Left renal pelvis (tissue), 4 donors: Measurements from ENCODE around the gene GAREM2. TPM values are rescaled to one million over a fixed set of nuclear protein-coding genes. Genes with fewer than 3 reads are reported as not detected.

ENCODE experiments used
- DNase-seq, 4 donors: peaks; one replicate each; pipeline ENCODE4 v3.0.0-alpha.2; 2013; ENCODE audit warnings: low read depth in 4 of 4, low spot score in 3 of 4
- polyA plus RNA-seq, 4 donors: library from polyadenylated mRNA; unstranded; fragments of 120-200 nt; gene quantifications; one replicate each; pipeline ENCODE4 v1.2.1, GENCODE V29; 2013; ENCODE audit not compliant: insufficient read length in 4 of 4

The GAREM2 gene
- polyA plus RNA-seq, 4 donors = 6.0 to 8.7 (median 6.6) TPM

DNA sequence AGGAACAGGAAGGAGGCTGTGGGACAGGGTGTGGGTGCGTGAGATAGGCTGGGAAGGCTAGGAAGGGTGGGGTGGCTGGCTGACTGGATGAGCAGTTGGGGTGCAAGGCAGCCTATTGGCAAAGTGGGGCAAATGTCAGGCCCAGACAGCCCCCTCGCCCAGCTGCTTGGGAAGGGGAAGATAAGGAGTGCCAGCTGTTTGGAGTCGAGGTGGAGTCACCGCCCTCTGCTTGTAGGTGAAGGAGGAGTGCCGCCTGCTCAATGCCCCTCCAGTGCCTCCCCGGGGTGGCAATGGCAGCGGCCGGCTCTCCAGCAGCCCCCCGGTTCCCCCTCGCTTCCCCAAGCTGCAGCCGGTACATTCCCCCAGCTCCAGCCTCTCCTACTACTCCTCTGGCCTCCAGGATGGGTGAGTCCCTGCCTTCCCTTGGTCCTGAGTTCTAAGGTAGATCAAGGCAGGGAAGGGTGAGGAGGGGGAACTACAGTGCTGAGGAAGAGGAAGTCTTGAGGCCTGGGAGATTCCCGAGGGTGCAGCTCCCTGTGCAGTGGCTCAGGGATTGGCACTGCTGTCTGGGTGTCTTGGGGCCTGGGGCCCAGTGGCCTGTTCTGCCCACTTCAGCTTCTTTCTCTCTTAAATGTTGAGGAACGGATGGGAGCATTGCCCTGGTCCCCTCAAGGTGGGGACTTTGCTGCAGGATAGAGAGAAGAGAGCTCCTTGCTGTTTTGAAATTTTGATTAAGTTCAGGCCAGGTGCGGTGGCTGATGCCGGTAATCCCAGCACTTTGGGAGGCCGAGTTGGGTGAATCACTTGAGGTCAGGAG, 13.3 kb downstream of the GAREM2 start:
- no peak for DNase-seq

DNA sequence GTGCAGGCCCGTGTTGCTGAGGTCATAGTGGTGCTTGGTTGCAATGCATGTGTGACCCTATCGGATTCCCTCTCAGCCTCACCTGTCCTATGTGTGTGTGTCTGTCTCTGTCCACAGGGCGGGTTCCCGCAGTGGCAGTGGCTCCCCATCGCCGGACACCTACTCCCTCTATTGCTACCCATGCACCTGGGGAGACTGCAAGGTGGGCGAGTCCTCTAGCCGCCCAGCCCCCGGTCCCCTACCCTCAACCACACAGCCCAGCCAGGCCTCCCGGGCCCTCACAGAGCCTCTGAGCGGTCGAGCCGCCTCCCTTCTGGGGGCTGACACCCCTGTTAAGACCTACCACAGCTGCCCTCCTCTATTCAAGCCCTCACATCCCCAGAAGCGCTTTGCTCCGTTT, 14.2 kb downstream of the GAREM2 start:
- DNase-seq = no peak

DNA sequence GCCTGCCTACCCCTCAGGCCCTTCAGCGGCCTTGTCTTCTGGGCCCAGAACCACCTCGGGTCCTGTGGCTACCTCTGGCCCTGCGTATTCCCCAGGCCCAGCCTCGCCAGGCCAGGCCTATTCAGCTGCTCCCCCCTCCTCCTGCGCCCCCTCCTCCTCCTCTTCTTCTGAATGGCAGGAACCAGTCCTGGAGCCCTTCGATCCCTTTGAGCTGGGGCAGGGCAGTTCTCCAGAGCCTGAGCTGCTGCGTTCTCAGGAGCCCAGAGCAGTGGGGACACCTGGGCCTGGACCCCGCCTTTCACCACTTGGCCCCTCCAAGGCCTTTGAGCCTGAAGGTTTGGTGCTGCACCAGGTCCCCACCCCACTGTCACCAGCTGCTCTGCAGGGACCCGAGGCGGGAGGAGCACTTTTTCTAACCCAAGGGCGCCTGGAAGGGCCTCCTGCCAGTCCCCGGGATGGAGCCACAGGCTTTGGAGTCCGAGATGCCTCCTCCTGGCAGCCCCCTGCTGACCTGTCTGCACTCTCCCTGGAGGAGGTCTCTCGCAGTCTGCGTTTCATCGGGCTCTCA, 14.7 kb downstream of the GAREM2 start:
- no peak for DNase-seq

DNA sequence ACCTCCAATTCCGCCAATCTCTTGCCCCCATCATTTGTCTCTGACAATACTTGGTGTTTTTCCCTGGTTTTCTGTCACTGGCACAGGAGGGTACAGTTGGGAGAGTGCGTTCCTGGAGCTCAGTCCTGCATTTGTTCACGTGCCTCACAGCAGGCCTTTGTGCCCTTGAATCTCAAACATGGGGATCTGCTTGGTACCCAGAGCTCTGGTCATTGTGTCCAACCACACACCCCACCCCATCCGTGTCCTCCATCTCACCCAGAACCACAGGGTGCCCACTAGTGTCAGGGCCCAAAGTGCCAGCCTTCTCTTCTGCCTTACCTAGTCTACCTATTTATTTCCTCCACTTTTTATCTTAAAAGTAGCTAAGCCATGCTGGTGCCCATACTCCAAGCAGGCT, 16.2 kb downstream of the GAREM2 start:
- no peak for DNase-seq

DNA sequence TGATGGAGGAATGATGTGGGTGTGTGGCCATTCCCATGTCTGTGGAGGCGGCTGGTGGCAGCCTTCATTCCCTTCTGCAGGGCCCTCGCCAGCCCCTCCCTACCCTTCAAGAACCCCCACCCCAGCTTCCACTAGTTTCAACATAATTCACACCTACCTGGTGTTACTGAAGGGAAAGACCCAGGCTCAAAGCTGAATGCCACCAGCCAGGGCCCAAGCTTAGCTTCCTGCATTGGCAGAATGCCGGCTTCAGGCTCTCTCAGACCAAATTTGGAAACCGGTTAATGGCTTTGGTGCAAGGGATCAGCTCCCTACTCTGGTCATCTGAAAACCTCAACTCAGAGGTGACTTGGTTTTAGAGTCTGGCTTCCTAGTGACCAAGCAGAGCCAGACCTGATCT, 16.9 kb downstream of the GAREM2 start:
- no peak for DNase-seq

DNA sequence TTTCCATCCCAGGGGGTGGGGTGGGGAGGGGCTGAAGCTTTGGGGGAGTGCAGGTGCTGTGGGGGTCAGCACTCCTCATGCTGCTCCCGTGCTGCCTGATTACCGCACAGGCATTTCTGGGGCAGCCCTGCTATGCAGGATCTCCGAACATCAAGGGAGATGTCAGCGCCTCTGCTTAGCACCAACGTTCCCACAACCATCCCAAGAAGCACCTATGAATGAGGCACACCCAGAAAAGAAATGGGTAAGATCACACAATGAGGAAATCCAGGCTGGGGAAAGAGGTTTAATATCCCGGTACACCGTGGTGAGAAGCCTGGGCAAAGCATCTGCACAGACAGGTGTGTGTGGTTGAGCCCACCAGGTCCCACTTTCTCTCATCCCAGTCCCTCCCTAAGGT, 17.5 kb downstream of the GAREM2 start:
- no peak for DNase-seq

DNA sequence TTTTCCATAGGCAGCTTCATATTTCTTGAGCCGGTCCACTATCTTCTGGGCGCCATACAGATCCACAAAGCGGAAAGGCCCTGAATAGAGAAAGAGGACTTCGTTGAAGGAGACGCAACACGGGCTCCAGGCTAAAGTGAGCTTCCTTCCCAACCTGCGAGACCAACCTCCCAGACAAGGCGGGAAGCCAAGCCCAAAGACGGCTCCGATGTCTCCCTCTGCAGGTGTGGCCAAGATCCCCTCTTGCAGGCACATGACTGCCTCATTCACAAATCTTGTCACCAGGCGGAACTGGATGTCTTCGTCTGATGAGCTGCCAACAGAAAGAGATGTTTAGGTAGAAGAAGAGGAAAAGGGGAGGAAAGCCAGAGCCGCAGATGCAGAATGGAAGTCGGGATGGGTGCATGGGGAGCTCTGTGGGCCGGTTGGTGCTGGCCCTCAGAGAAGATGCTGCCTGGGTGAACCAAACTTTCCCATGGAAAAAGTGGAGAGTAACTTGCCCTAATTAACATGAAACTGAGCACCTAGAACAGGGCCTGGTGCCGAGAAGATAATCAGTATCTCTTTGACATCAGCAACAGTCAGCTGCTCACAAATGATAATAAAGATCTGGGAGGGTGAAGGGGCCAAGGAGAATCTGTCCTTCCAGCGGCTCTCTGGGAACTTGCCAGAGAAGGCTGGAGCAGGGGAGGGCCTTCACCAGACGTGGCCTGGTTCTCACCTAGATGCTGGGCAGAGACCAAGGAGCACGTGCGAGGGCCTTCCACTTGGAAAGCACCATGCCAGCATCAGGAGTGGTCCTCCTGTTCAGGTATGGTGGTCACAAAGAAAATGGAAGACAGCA, 18.6 kb downstream of the GAREM2 start:
- DNase-seq = no peak

DNA sequence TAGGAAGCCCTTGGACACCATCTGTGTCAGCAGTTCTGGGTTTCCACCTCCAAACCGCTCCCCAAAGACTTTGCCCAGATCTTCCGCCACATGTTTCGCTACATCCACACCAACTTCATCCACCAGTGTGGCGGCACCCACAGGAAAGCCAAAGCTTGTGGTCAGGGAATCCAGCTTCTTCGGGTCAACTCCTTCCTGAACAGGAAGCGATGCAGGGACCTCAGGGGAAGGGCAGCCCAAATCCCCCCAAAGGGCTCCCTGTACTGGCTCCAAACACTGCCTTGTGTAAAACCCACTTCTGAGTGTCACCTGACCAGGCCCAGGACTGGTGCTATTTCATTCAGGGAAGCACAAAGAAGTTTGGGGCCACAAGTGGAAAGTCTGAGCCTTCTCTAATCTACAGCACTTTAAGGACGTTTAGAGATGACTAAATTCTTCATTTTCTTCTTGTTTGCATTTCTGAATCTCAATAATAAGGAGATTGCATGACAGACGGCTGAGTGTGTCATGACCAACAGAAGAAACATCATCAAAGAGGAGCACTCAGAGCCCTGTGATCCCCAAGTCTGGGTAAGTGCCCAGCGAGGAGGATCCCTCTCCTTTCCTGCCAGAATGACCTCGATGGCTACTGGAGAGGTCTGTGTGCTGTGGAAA, 20.8 kb downstream of the GAREM2 start:
- no peak for DNase-seq

DNA sequence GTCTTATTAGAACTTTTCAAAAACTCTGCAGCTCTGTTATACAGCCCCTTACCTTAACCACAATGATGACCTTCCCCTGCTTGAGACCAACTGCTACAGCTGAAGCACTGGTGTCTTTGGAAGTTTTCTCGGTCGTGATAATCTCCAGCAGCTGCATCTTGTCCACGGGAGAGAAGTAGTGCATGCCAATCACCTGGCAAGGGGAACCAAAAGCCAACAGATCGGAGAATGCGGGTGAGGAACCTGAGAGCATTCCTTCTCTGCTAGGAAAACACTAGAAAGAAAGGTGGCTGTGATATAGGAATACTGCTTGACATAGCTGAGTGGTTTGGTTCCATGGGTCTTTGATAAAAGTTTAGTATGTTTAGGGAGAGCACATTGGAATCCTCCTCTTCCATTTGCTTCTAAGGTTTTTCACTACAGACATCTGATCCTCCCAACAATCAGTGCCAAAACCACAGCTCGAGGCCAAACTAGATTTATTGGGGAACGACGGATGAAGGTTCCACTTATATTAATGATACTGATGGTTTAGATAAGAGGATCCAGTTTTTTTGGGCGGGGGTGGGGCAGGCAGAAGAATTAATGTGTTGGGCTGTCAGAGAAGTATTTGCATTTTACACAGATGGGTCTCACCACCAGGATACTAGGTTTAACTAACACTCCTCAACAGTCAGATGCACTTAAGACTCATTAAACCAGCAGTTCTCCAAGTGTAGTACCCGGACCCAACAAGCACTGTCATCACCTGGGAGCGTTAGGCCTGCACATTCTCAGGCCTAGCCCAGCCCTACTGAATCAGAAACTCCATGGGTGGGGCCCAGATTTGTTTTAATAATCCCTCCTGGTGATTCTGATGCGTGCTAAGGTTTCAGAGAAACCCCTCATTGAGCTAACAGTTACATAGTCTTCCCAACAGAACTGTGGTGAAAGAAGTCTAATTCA, 22.4 kb downstream of the GAREM2 start:
- no peak for DNase-seq

DNA sequence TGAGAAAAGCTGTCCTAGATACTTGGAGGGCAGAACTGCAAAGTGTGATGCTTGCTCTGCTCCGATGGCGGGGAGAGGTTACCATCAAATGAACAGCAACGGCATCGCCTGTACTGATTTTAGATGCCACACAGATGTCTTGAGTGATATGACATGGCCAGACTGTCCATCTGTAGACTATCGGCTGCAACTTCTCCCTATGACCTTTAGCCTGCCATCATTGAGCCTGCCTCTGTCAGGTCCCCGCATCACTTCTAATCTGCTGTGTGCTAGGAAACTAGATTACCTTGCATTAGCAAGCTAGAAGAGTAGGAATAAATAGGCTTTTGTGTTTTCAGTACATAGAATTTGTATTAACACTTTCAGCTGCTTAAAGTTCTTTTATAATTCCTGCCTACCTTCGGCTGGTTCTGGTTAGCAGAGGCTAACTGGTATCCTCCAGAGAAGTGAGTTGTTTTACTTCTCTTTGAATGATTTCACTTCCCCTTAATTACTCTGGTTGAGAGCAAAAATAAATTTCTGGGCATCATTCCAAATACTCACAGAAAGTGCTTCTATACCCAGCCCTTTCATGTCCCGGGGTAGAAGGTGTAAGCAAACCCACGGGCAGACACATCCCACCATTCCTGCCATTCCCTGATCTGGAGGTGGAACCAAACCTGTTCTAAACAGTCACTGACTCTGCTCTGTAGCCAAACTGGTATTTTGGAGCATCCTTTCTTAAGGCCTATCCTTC, 24.0 kb downstream of the GAREM2 start:
- DNase-seq = no peak

DNA sequence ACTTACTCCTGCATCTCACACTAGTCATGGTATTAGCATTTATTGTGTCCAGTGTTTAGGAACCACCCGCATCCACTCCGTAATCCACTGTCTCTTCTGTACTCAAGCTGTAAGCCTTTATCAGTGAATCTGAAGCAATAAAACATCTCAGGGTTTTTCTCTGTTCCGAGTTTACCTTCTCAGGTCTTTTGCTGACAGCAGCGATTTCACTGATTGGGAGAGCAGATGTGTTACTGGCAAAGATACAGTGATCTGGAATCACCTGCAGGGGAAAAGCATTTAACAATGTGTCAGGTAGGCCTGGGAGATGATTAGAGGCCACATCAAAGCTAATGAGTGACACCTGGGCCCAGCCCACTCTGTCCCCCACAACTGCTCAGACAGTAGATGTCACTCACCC, 24.6 kb downstream of the GAREM2 start:
- DNase-seq = no peak

DNA sequence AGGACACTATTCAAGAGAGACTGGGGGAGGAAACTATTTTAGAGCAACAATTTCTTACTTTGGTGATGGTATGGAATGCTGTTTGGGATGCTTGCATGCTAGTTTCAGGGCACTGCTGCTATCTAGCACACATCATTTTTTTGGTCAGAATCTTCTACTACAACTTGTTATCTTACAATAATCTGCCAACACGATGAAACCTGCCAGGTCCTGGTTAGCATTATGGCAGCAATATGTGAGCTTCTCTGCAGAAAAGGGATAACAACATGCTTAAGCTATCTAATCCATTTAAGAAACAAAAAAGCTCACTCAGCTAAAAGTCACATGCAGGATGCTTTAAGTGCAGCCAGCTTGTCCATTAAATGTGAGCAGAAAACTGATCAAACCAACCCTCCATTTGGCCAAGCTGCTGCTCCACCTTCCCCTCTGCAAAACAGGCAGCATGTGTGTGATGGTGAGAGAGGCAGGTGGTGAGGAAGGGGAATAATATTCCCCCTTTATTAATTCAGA, 30.1 kb downstream of the GAREM2 start:
- DNase-seq = no peak

DNA sequence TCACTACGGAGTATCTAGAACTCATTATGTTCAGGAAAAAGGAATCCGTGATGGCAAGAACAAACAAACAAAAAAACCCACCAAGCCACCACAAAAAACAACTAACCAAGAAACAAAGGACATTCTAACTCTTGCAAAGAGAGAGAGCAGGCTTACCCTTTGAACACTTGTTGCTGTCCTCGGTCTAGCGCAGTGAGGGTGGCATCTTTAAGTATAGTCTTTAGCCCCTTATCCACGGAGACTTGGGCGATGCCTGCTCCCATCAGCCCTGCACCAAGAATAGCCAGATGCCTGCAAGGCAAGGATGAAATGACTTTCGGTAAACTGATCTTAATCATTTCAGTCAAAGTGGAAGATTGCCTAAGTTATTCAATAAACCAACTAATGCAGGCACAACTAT, 31.0 kb downstream of the GAREM2 start:
- no peak for DNase-seq

DNA sequence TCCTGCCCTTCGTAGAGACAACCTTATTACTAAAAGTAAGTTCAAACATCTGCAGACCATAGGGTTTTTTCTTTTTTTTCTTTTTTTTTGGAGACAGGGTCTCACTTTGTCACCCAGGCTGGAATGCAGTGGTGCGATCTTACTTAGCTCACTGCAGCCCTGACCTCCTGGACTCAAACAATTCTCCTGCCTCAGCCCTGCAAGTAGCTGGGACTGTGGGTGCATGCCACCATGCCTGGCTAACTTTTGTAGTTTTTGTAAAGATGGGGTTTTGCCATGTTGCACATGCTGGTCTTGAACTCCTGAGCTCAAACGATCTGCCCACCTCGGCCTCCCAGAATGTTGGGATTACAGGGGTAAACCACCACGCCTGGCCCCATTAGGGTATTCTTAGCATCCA, 39.1 kb downstream of the GAREM2 start:
- DNase-seq = no peak

DNA sequence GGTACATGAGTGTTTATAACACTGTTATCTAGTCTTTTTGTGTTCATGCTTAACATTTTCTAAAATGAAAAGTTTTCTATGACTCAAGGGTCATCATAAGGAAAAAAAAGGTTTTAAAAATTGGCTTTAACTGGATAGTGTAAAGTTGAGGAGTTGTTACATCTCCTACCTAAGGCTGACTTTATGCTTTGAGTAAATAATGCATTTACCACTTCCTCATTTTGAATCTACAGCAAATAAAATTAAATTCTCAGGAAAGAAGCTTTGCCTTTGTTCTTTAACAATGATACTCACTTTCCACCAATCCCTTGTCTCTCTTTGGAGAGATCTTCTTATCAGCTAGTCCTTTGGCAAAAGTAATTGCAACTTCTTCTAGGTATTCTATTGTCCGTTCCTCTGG, 41.9 kb downstream of the GAREM2 start:
- DNase-seq = no peak

DNA sequence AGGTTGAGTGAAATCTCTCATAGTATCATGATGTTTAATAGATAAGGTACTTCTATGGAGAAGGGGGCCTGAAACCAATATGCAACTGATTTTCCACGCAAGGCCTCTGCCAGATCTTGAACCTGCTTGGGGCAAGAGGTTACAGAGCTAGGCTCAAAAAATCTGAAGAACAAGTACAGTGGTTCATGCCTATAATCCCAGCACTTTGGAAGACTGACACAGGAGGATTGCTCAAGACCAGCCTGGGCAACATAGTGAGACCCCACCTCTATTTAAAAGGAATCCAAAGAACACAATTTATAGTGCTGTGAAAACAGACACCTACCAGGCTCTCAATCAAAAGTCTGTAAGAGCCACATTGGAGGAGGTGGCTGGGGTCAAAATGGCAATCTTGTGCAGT, 42.9 kb downstream of the GAREM2 start:
- no peak for DNase-seq

DNA sequence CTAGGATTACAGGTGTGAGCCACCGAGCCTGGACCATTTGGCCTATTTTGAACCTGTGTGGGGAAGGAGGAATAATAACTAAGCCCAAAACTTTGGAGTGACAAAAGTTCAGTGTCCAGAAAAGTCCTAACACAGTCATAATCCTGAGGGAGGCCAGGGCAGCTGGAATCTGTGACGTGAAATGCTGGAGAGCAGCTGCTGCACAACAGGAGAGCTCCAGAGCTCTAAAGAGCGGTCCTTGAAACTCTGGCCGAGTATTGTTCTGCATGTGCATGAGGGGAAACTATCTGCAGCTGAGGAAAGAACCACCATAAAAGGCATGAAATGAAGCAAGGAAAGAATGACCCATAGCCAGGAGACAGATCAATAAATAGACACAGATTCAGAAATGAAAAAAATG, 43.7 kb downstream of the GAREM2 start:
- no peak for DNase-seq

DNA sequence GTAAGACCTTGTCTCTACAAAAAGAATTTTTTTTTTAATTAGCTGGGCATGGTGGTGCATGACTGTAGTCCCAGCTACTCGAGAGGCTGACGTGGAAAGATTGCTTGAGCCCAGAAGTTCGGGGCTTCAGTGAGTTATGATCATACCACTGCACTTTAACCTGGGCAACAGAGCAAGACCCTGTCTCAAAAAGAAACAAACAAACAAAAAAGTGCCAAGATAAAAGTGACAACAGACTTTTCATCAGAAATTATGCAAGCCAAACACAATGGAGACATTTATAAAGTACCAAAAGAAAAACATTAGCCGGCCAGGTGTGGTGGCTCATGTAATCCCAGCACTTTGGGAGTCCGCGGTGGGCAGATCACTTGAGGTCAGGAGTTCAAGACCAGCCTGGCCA, 44.8 kb downstream of the GAREM2 start:
- DNase-seq = no peak

DNA sequence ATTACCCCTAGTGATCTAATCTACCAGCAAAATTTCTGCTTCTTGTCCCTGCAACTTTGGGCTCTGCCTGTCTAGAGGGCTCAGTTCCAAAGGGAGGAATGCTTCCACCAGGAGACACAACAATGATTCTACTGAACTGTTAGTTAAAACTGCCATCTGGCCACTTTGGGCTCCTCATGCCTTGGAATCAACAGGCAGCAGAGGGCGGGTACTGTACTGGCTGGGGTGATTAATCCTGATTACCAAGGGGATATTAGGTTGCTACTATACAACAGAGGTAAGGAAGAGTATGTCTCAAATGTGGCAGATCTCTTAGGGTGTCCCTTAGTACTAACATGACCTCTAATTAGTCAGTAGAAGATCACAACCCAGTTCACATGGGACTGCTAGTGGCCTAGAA, 50.1 kb downstream of the GAREM2 start:
- no peak for DNase-seq
